ENCODE results near the gene TSR1.

Gene TSR1

DNA sequence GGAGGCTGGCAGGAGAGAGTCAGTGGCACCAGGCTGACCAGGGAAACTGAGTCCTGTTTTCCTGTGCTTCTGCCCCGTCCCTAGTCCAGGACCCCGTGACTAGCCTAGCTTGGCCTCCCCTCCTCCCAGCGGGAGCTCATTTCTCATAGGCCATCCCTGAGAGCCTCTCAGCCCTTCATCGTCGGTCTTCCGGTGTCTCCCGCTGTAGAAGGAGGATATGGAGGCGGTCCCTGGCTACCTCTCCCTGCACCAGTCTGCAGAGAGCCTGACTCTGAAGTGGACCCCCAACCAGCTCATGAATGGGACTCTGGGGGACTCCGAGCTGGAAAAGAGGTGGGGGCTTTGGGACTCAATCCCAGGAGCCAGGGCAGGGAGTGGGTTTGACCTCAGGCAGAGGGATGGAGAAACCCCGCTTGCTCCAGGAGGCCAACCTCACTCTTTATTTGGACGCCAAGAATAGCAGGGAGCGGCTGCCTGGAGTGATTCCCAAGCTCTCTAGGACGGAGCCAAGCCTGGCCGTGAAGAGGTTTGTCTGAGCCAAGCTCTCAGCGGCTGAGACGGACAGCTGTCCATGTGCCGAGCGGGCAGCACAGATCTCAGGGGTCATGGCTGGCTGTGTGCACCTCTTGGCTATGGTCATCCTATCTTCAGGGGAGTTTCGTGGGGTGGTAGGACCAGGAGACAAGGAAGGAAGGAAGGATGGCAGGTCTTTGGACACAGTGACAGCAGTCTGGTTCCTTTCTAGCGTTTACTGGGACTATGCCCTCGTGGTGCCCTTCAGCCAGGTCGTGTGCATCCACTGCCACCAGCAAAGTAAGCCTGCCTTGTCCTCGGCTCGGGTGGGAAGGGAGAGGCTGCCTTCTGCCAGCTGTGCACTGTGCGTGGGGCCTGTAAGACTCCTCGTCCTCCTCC is 27.9 kb upstream of the TSR1 start:
- no peaks in the 10 kb centered on the region for H3K27me3 Mint-ChIP-seq
- H3K36me3 Mint-ChIP-seq (ENCODE audit: insufficient read depth), result peaks cover 18% of the 10 kb centered on the region
- peaks cover 0 to 4% of the 10 kb centered on the region in 2 donors for H3K4me1 Mint-ChIP-seq (ENCODE audit: low read depth in 2 of 2)
- H3K9me3 Mint-ChIP-seq, result no peaks in the 10 kb centered on the region
- ATAC-seq (replicated peaks) (no peak), DNase-seq (no peak)
- no peak overlapping the region for H3K4me3 Mint-ChIP-seq
- H3K27ac Mint-ChIP-seq, result no peak overlapping the region

- Mint-ChIP-seq H3K36me3 (ENCODE audit: insufficient read depth) (peaks cover 21% of the 10 kb centered on the region), H3K9me3 (no peaks in the 10 kb centered on the region), H3K27ac (no peak overlapping the region)
Observed at GRCh38 chr17:2363318-2363717, 27.1 kb upstream of the TSR1 start.

DNA sequence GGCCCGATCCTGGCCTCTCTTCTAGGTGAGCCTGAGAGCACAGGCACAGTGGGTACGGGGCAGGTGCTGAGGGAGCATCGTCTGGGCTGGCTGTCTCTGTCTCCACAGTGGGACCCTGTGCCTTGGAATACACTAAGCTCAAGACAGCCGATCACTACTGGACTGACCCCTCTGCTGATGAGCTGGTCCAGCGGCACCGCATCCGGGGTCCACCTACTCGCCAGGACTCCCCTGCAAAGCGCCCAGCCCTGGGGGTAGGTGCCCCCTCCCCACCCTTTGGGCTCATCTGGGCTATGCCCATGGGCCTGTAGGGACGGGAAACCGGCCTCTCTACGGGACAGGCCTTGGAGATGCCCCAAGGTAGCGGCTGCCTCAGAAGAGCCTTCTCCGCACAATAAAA is 26.6 kb upstream of the TSR1 start:
- H3K4me1 Mint-ChIP-seq (ENCODE audit: low read depth in 2 of 2), result peaks cover 0 to 4% of the 10 kb centered on the region in 2 donors
- H3K27me3 Mint-ChIP-seq, result no peaks in the 10 kb centered on the region
- ATAC-seq (replicated peaks) (no peak), DNase-seq (no peak)
- no peaks in the 10 kb centered on the region for H3K9me3 Mint-ChIP-seq
- peaks cover 21% of the 10 kb centered on the region for H3K36me3 Mint-ChIP-seq (ENCODE audit: insufficient read depth)
- peak overlapping the region in 1 of 2 donors; percentile 29 for H3K27ac Mint-ChIP-seq
- H3K4me3 Mint-ChIP-seq, result no peak overlapping the region

More at GRCh38 chr17:2363318-2363717, 27.1 kb upstream of the TSR1 start:
- DNase-seq (no peak), ATAC-seq (replicated peaks) (no peak)
- Mint-ChIP-seq H3K4me1 (ENCODE audit: low read depth in 2 of 2) (peaks cover 0 to 4% of the 10 kb centered on the region in 2 donors), H3K4me3 (no peak overlapping the region), H3K27me3 (no peaks in the 10 kb centered on the region)

- peak overlapping the region in 1 of 2 donors; percentile 29 for H3K27ac Mint-ChIP-seq
Observed at GRCh38 chr17:2362416-2362815, 26.2 kb upstream of the TSR1 start.

DNA sequence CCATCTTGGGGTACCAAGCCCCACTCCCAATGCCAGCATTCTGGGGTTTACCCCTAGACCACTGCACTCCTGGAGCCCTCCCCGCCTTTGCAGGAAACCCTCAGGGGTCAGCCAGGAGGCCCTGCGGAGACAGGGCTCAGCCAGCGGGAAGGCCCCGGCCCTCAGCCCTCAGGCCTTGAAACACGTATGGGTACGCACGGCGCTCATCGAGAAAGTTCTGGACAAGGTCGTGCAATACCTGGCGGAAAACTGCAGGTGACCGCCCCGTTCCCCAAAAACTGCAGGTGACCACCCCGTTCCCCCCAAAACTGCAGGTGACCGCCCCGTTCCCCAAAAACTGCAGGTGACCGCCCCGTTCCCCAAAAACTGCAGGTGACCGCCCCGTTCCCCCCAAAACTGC is 25.8 kb upstream of the TSR1 start:
- Mint-ChIP-seq H3K4me1 (ENCODE audit: low read depth in 2 of 2) (peaks cover 0 to 4% of the 10 kb centered on the region in 2 donors), H3K4me3 (no peak overlapping the region), H3K27ac (no peak overlapping the region), H3K9me3 (no peaks in the 10 kb centered on the region), H3K36me3 (ENCODE audit: insufficient read depth) (peaks cover 21% of the 10 kb centered on the region), H3K27me3 (no peaks in the 10 kb centered on the region)
- ATAC-seq (replicated peaks) (no peak), DNase-seq (no peak)

More at GRCh38 chr17:2362416-2362815, 26.2 kb upstream of the TSR1 start:
- H3K4me3 Mint-ChIP-seq, result no peak overlapping the region
- no peaks in the 10 kb centered on the region for H3K27me3 Mint-ChIP-seq
- DNase-seq, result no peak
- ATAC-seq (replicated peaks), result no peak
- H3K4me1 Mint-ChIP-seq (ENCODE audit: low read depth in 2 of 2), result peaks cover 0 to 4% of the 10 kb centered on the region in 2 donors
- H3K36me3 Mint-ChIP-seq (ENCODE audit: insufficient read depth), result peaks cover 21% of the 10 kb centered on the region
- H3K9me3 Mint-ChIP-seq, result no peaks in the 10 kb centered on the region

- Mint-ChIP-seq H3K27ac (no peak overlapping the region), H3K4me1 (ENCODE audit: low read depth in 2 of 2) (peaks cover 0 to 4% of the 10 kb centered on the region in 2 donors), H3K27me3 (no peaks in the 10 kb centered on the region), H3K4me3 (no peak overlapping the region), H3K36me3 (ENCODE audit: insufficient read depth) (peaks cover 21% of the 10 kb centered on the region), H3K9me3 (no peaks in the 10 kb centered on the region)
- DNase-seq, result no peak
- no peak for ATAC-seq (replicated peaks)
Observed at GRCh38 chr17:2361010-2361760, 24.9 kb upstream of the TSR1 start.

- Mint-ChIP-seq H3K27me3 (no peaks in the 10 kb centered on the region), H3K9me3 (no peaks in the 10 kb centered on the region), H3K27ac (no peak overlapping the region), H3K4me1 (ENCODE audit: low read depth in 2 of 2) (peaks cover 12 to 14% of the 10 kb centered on the region in 2 donors), H3K36me3 (ENCODE audit: insufficient read depth) (peaks cover 11% of the 10 kb centered on the region), H3K4me3 (no peak overlapping the region)
- ATAC-seq (replicated peaks) (no peak), DNase-seq (no peak)
Observed at GRCh38 chr17:2357931-2358434, 21.7 kb upstream of the TSR1 start.

DNA sequence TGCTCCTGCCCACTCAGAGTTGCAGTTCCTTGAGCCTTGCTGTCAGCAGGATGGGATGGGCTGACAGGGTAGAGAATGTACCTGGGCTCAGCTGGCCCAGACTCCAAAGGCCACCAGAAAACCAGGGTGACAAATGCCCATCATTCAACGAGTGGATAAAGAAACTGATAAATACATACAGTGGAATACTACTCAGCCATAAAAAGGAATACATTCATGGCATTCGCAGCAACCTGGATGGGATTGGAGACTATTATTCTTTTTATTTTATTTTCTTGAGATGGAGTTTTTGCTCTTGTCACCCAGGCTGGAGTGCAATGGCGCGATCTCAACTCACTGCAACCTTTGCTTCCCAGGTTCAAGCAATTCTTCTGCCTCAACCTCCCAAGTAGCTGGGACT is 21.0 kb upstream of the TSR1 start:
- H3K4me1 Mint-ChIP-seq (ENCODE audit: low read depth in 2 of 2), result peaks cover 12 to 19% of the 10 kb centered on the region in 2 donors
- ATAC-seq (replicated peaks) (no peak), DNase-seq (no peak)
- no peak overlapping the region for H3K4me3 Mint-ChIP-seq
- no peaks in the 10 kb centered on the region for H3K27me3 Mint-ChIP-seq
- no peaks in the 10 kb centered on the region for H3K9me3 Mint-ChIP-seq
- H3K27ac Mint-ChIP-seq, result no peak overlapping the region
- peaks cover 13% of the 10 kb centered on the region for H3K36me3 Mint-ChIP-seq (ENCODE audit: insufficient read depth)

- DNase-seq (no peak), ATAC-seq (replicated peaks) (no peak)
- Mint-ChIP-seq H3K27ac (peak overlapping the region; percentile 68 to 74), H3K9me3 (no peaks in the 10 kb centered on the region), H3K27me3 (no peaks in the 10 kb centered on the region), H3K4me3 (peak overlapping the region; percentile 56 to 64), H3K36me3 (ENCODE audit: insufficient read depth) (peaks cover 10% of the 10 kb centered on the region), H3K4me1 (ENCODE audit: low read depth in 2 of 2) (peaks cover 12 to 16% of the 10 kb centered on the region in 2 donors)
Observed at GRCh38 chr17:2354311-2354710, 18.1 kb upstream of the TSR1 start.

DNA sequence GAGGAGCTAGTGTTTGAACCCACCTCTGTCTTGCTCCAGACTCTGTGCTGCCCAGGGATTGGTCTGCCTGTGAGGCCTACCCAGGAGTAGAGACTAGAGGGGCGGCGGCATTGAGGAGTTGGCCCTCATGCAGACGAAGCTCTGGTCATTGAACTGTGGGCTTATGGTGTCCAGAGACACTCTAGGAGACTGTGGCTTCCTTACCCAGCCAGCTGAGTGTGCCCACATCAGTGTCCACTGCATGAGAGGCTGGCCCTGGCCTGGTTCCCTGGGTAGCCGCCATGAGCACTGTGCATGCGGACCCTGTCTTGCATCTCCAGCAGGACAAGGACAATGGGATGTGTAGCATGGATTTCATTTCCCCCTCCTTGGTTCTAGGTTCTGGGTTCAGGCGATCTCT is 15.0 kb upstream of the TSR1 start:
- Mint-ChIP-seq H3K27ac (no peak overlapping the region), H3K36me3 (ENCODE audit: insufficient read depth) (peaks cover 8% of the 10 kb centered on the region), H3K4me3 (no peak overlapping the region), H3K27me3 (no peaks in the 10 kb centered on the region), H3K9me3 (no peaks in the 10 kb centered on the region), H3K4me1 (ENCODE audit: low read depth in 2 of 2) (peaks cover 12 to 16% of the 10 kb centered on the region in 2 donors)
- DNase-seq (no peak), ATAC-seq (replicated peaks) (no peak)

DNA sequence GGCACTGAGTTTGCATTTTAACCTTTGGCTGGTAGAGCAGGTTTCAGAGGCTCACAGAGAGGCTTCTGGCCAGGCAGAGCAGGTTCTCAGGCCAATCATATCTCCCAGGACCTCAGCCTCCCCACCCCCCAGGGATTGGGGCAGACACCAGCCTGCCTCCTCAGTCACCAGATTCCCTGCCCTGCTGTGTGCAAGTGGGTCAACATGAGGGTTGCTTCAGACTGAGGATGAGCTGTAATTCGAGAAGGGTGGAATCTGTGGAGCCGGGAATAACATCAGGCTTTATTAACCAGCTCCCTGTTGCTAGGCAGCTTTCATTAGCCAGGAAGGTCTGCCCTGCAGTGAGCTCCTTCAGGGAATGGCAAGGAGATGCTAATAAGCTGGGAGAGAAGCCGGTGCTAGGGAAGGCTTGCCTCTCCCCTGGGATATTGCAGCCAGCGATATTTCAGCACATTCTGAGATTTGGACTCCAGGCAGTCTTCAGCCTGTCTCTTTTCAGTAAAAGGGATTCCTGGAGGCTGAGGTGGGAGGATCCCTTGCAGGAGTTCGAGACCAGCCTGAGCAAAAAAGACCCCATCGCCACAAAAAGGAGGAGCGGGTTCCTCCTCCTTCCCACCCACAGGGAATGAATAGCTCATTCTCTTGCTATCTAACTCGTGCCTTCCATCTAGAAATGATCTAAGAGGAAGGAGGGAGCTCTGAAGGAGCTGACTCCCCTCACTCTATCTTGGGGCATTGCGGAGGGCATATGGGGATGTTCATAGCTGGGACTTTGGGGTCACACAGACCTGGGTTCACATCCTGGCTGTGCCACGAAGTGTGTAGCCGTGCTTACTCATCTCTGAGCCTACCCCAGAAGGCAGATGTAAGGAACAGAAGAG is 11.8 kb upstream of the TSR1 start:
- H3K27ac Mint-ChIP-seq, result no peak overlapping the region
- ATAC-seq (replicated peaks) (no peak), DNase-seq (no peak)
- H3K27me3 Mint-ChIP-seq, result no peaks in the 10 kb centered on the region
- H3K36me3 Mint-ChIP-seq (ENCODE audit: insufficient read depth), result peaks cover 13% of the 10 kb centered on the region
- peaks cover 0 to 5% of the 10 kb centered on the region in 2 donors for H3K4me1 Mint-ChIP-seq (ENCODE audit: low read depth in 2 of 2)
- H3K4me3 Mint-ChIP-seq, result no peak overlapping the region
- no peaks in the 10 kb centered on the region for H3K9me3 Mint-ChIP-seq

DNA sequence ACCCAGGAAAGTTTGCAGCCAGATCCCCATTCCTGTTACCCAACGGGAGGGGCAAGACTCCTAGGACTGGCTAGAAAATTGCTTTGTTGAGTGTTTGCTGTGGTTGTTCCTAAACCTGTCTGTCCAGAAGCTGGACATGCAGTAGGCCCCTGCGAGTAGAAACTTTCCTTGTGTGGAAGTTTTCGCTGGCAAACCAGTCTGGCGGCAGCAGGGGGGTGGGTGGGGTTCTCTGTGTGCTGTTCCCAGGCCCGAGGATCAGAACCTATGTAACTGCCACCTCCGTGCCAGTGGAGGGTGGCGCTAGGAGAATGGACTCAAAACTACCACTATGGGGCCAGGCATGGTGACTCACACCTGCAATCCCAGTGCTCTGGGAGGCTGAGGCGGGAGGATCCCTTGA is 10.2 kb upstream of the TSR1 start:
- Mint-ChIP-seq H3K36me3 (ENCODE audit: insufficient read depth) (peaks cover 18% of the 10 kb centered on the region), H3K27me3 (no peaks in the 10 kb centered on the region), H3K4me3 (no peak overlapping the region), H3K9me3 (no peaks in the 10 kb centered on the region), H3K27ac (no peak overlapping the region), H3K4me1 (ENCODE audit: low read depth in 2 of 2) (peaks cover 0 to 3% of the 10 kb centered on the region in 2 donors)
- ATAC-seq (replicated peaks) (no peak), DNase-seq (no peak)

DNA sequence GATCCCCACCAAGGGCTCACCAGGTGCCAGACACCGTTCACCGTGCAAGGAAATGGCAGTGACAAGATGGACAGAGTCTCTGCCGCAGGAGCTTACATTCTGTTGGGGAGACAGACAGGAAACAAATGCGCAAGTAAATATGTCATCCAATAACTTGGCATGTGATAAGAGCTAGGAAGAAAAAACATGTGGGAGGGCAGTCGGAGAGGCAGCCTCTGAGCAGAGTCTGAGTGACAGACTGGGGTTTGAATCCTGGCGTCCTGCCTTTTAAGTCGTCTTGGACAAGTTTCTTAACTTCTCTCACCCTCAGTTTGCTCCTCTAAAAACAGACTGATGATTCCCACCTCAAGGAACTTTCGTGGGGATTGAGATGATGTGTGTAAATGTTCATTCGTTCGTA is 8.3 kb upstream of the TSR1 start:
- no peaks in the 10 kb centered on the region for H3K9me3 Mint-ChIP-seq
- H3K4me3 Mint-ChIP-seq, result no peak overlapping the region
- no peak for DNase-seq
- no peak for ATAC-seq (replicated peaks)
- H3K36me3 Mint-ChIP-seq (ENCODE audit: insufficient read depth), result peaks cover 23% of the 10 kb centered on the region
- no peaks in the 10 kb centered on the region for H3K27me3 Mint-ChIP-seq
- H3K4me1 Mint-ChIP-seq (ENCODE audit: low read depth in 2 of 2), result peaks cover 0 to 6% of the 10 kb centered on the region in 2 donors
- no peak overlapping the region for H3K27ac Mint-ChIP-seq

All from effector memory CD8-positive, alpha-beta T cell (primary cell).